ENCODE results near the gene ABO. TPM values are rescaled to one million over a fixed set of nuclear protein-coding genes. Genes with fewer than 3 reads are reported as not detected.

The ABO gene
- not detected in 2 replicates for total RNA-seq (2013; cell fraction: nucleolus; rRNA removed)
- total RNA-seq (2014; rRNA removed) (not detected in 2 replicates), total RNA-seq (2014; rRNA removed; fragmentation: Illumina TruSeq; extraction: Trizol) (not detected in 2 replicates), total RNA-seq (2021) (not detected in 2 replicates), polyA plus RNA-seq (2011; rRNA removed) (not detected in 2 replicates), polyA plus RNA-seq (2014; fragmentation: Illumina TruSeq; extraction: Trizol) (not detected in 2 replicates), polyA plus RNA-seq (2014; fragmentation: Nextera tagmentation; extraction: Ambion mirVana) (not detected), polyA plus RNA-seq (2014; rRNA removed) (not detected in 2 replicates), polyA plus RNA-seq (2016; fragmentation: Nextera tagmentation; extraction: Ambion mirVana) (under 1 TPM in 1 of 2 experiments, not detected in 1; 0.10 TPM), polyA minus RNA-seq (2011; rRNA and poly(A)+ RNA removed) (not detected in 2 replicates), Bru-seq, nascent RNA (percentile 4 among the genes with signal in this experiment), BruChase-seq, experiment 1, labeled RNA remaining after a 6-hour chase (percentile 5 among the genes with signal in this experiment), BruChase-seq, experiment 2, labeled RNA remaining after a 2-hour chase (percentile 4 among the genes with signal in this experiment)
- polyA plus RNA-seq (2011; ENCODE audit: low read depth), result not detected
- polyA plus RNA-seq (2011; cell fraction: cytosol; rRNA removed), result not detected in 2 replicates
- polyA plus RNA-seq (2011; cell fraction: nucleus; rRNA removed), result not detected in 2 replicates
- polyA plus RNA-seq (2012), result 0.07 TPM in 1 of 2 replicates, not detected in the other
- not detected in 2 replicates for polyA minus RNA-seq (2011; cell fraction: cytosol; rRNA and poly(A)+ RNA removed)
- not detected in 2 replicates for polyA minus RNA-seq (2011; cell fraction: nucleus; rRNA and poly(A)+ RNA removed)
- long read RNA-seq, experiment 1, result 0 reads
- long read RNA-seq, experiment 2, result 0 reads

DNA sequence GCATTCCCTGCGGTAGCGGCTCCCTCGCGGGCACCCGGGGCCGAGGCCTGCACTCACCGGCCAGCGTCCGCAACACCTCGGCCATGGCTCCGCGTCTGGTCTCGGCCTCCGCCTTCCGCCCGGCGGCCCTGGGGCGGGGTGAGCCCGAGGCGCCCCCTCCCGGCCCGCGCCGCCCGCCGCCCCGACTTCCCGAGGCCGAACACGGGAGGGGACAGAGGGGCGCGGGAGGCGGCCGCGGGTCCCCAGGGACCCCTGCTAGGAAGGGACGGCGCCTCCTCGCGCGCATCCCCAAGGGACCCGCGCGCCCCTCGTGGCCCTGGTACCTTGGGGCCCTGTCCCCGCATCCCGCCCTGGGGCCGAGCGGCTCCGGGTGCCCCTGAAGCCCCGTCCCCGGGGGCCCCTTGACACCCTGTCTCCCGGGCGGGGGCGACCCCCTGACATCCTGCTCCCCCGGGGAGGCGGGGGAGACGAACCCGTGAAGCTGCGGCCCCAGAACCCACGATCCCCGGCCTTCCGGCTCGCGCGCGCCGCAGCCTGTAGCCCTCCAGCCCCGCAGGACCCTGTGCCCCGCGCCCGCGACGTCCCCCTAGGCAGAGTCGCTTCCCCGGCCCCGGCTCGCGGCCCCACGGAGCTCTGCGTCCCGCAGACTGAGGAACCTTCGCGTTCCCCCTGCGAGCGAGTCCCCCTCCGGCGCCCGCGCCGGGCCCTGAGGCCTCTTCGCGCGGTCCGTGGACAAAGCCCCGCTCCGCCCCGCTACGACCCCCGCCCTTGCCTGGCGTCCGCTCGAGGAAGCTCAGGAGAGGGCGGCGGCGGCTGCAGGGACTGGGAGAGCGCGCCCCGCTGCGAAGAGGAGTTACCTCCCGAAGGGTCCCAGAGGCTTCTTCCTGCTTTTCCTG lies at the start of gene ABO:
ABO (minus strand) TSS at position 97 of the 896 bp plus-strand sequence.
- Histone ChIP-seq H3K9ac (ENCODE audit: control insufficient read depth, insufficient read depth, low read length) (no peak within 1 kb of the TSS), H3K4me3 (no peak within 1 kb of the TSS), H4K20me1 (ENCODE audit: control insufficient read depth, insufficient read depth) (no peaks in the 10 kb centered on the region), H3K4me2 (ENCODE audit: control insufficient read depth, insufficient read depth) (no peak within 1 kb of the TSS), H3K27ac (ENCODE audit: control insufficient read depth, insufficient read depth) (no peak within 1 kb of the TSS), H3K27me3 (replicated peaks in 1 of 2; ENCODE audit: control insufficient read depth in 2 of 2, insufficient read depth in 2 of 2, low read length in 1 of 2) (peaks cover 0 to 3% of the 10 kb centered on the region in 2 experiments; a peak in 2 of 4 replicates), H3K9me3 (replicated peaks; ENCODE audit: control insufficient read depth, insufficient read depth, low read length) (no peaks in the 10 kb centered on the region), H3K4me1 (ENCODE audit: control insufficient read depth, insufficient read depth, low read length) (no peaks in the 10 kb centered on the region), H3K36me3 (ENCODE audit: control insufficient read depth in 2 of 2, insufficient read depth in 2 of 2, low read length in 1 of 2) (no peaks in the 10 kb centered on the region), H2AFZ (ENCODE audit: control insufficient read depth, low read depth, low read length) (no peak within 1 kb of the TSS), H3K79me2 (ENCODE audit: control insufficient read depth, insufficient read depth, low read length) (no peaks in the 10 kb centered on the region)
- ChIA-PET SMC1A (ENCODE audit: uncharacterized antibody, unreplicated experiment) (no interaction called here), RAD21 (ENCODE audit: unreplicated experiment) (no interaction called here), POLR2A (no interaction called here), CTCF (no interaction called here)
- in situ Hi-C loops (cut with MboI) (no loop called here), intact Hi-C loops (cut with micrococcal nuclease; ENCODE audit: unreplicated experiment) (no loop called here)
- WGBS (ENCODE audit: insufficient coverage, insufficient replicate concordance, low lambda C conversion rate, missing lambda C conversion rate), result 29% methylated on average over 69 of the region's 110 CpGs
- TF ChIP-seq HCFC1 (IDR thresholded peaks at IDR 0.05; ENCODE audit: low read length) (no peak), ASH2L (IDR thresholded peaks at IDR 0.05; ENCODE audit: borderline replicate concordance, low read depth) (no peak), SP1 (IDR thresholded peaks at IDR 0.05; ENCODE audit: low read depth, low read length) (no peak), BHLHE40 (IDR thresholded peaks at IDR 0.05; ENCODE audit: borderline replicate concordance in 1 of 2, low read depth in 2 of 2, low read length in 1 of 2) (no peak), SMAD5 (IDR thresholded peaks at IDR 0.05; ENCODE audit: low read depth) (no peak), SMC3 (IDR thresholded peaks at IDR 0.05; ENCODE audit: borderline replicate concordance, low read length) (no peak), POLR2AphosphoS5 (IDR thresholded peaks at IDR 0.05; ENCODE audit: low read length) (no peak), CREM (IDR thresholded peaks at IDR 0.05; ENCODE audit: low read depth) (no peak), SUZ12 (IDR thresholded peaks at IDR 0.05; ENCODE audit: unreplicated experiment) (peak; percentile 10)
- BruUV-seq (replicated peaks), result no TSS peak
- no peak for ATAC-seq
- DNase-seq (ENCODE audit: low read depth, low spot score), result no peak
- FAIRE-seq, result no peak

Data from GM12878 (cell line).